HepG2 (cell line): ENCODE results near the gene HNF1B. TPM values are rescaled to one million over a fixed set of nuclear protein-coding genes. Genes with fewer than 3 reads are reported as not detected.

Experiments
- ATAC-seq: fragments of 200-7000 bp; cut with Tn5 transposase; 3 replicates; pipeline ENCODE4 v1.9.1; 2020; ENCODE audit warnings: mild to moderate bottlenecking, moderate library complexity
- BruUV-seq: library from RNA; stranded (reverse); fragments of 400-500 nt; replicated peaks from 2 replicates; lab custom pipeline; 2021; lab: Mats Ljungman, UMichigan
- CTCF ChIA-PET: fragments of 300-600 bp; formaldehyde crosslinking; extraction: SDS; loops from one replicate; lab custom pipeline; 2021; ENCODE audit warnings: low total read pairs, inconsistent platforms, low intra/inter-chr PET ratio; lab: Yijun Ruan, JAX
- POLR2A ChIA-PET: fragments of 350-600 bp; sonication (Branson Sonifier 250); formaldehyde crosslinking; loops from one replicate; lab custom pipeline; 2020; ENCODE audit warnings: antibody characterized with exemption, inconsistent platforms; lab: Yijun Ruan, JAX
- DNase-seq: peaks from one replicate; pipeline ENCODE4 v3.0.0-alpha.2; 2015; ENCODE audit warnings: low spot score
- FAIRE-seq: peaks from 3 replicates; lab custom pipeline; 2011; peaks lifted over from hg19 to GRCh38; lab: Jason Lieb, UNC
- H2AFZ ChIP-seq: one replicate; pipeline ENCODE4 v1.6.1; 2011; ENCODE audit warnings: low read length, inconsistent platforms
- H3K27ac ChIP-seq: fragments of 300-600 bp; 3 replicates; pipeline ENCODE4 v1.8.0; 2011; ENCODE audit warnings: mixed run types, mild to moderate bottlenecking, mixed read lengths, low read length, inconsistent platforms; ENCODE audit not compliant: insufficient read depth; ENCODE audit errors: extremely low read length
- H3K27me3 ChIP-seq, 2 experiments: fragments of 200-600 bp in 1 of 2; 2 replicates in 1 of 2; 3 replicates in 1 of 2; pipeline versions ENCODE4 v1.6.0 to v1.8.0; 2011; ENCODE audit warnings: low read length in 2 of 2, mild to moderate bottlenecking in 2 of 2, moderate library complexity in 2 of 2, inconsistent platforms in 1 of 2; ENCODE audit not compliant: insufficient read depth in 2 of 2, control insufficient read depth in 1 of 2
- H3K36me3 ChIP-seq, 2 experiments: fragments of 200-600 bp in 1 of 2; replicated peaks in 1 of 2; 2 replicates in 1 of 2; 3 replicates in 1 of 2; pipeline versions ENCODE4 v1.5.1 to v1.8.0; 2011; ENCODE audit warnings: low read length in 2 of 2, inconsistent platforms in 1 of 2; ENCODE audit not compliant: insufficient read depth in 2 of 2, control insufficient read depth in 1 of 2
- H3K4me1 ChIP-seq: 2 replicates; pipeline ENCODE4 v1.5.1; 2012; ENCODE audit warnings: low read length, inconsistent platforms; ENCODE audit not compliant: insufficient read depth
- H3K4me2 ChIP-seq: 2 replicates; pipeline ENCODE4 v1.6.0; 2011; ENCODE audit warnings: low read depth, low read length, inconsistent platforms
- H3K4me3 ChIP-seq, 3 experiments: fragments of 200-600 bp in 1 of 3; sonication (generic), shearing (Covaris generic) in 1 of 3; replicated peaks in 1 of 3; 2 replicates each; pipeline ENCODE4 v1.5.1; 2011 to 2016; ENCODE audit warnings: low read length in 3 of 3, inconsistent platforms in 2 of 3, low read depth in 2 of 3, mild to moderate bottlenecking in 2 of 3, control low read depth in 1 of 3, mixed read lengths in 1 of 3; ENCODE audit not compliant: insufficient read depth in 1 of 3
- H3K79me2 ChIP-seq: one replicate; pipeline ENCODE4 v1.6.1; 2011; ENCODE audit warnings: low read length, inconsistent platforms; ENCODE audit not compliant: insufficient read depth
- H3K9ac ChIP-seq: 2 replicates; pipeline ENCODE4 v1.6.0; 2011; ENCODE audit warnings: mild to moderate bottlenecking, low read depth, low read length, inconsistent platforms; ENCODE audit not compliant: insufficient read depth
- H3K9me3 ChIP-seq: 2 replicates; pipeline ENCODE4 v1.5.1; 2012; ENCODE audit warnings: mild to moderate bottlenecking, low read length
- H4K20me1 ChIP-seq: 2 replicates; pipeline ENCODE4 v1.6.0; 2011; ENCODE audit warnings: inconsistent platforms, mild to moderate bottlenecking, low read length, moderate library complexity; ENCODE audit not compliant: insufficient read depth
- CREB3 ChIP-seq: sonication (generic); formaldehyde crosslinking; IDR thresholded peaks from 2 replicates; pipeline ENCODE4 v1.5.0; 2020; ENCODE audit warnings: missing genetic modification reagents
- EED ChIP-seq: sonication (generic); formaldehyde crosslinking; IDR thresholded peaks from 2 replicates; pipeline ENCODE4 v1.5.0; 2020; ENCODE audit warnings: mild to moderate bottlenecking, missing genetic modification reagents
- ERF ChIP-seq: IDR thresholded peaks from 2 replicates; pipeline ENCODE4 v1.6.1; 2018; ENCODE audit warnings: missing biosample characterization, missing genetic modification reagents
- ETS1 ChIP-seq: sonication (generic); formaldehyde crosslinking; IDR thresholded peaks from 2 replicates; pipeline ENCODE4 v1.4.0; 2020; ENCODE audit warnings: missing genetic modification reagents
- NFKB2 ChIP-seq: sonication (generic); formaldehyde crosslinking; IDR thresholded peaks from 2 replicates; pipeline ENCODE4 v1.4.0; 2020; ENCODE audit warnings: missing genetic modification reagents, borderline replicate concordance
- PPARG ChIP-seq: conservative IDR thresholded peaks from 2 replicates; pipeline ENCODE4 v1.6.1; 2016; ENCODE audit warnings: missing biosample characterization, missing genetic modification reagents
- SOX6 ChIP-seq, 2 experiments: fragments of 450-650 bp in 1 of 2; sonication (generic) in 1 of 2; formaldehyde crosslinking in 1 of 2; IDR thresholded peaks; 2 replicates each; pipeline versions ENCODE4 v1.4.0 to v1.6.1; 2017 to 2020; ENCODE audit warnings: antibody characterized with exemption in 1 of 2, mild to moderate bottlenecking in 1 of 2, missing genetic modification reagents in 1 of 2
- TAF1 ChIP-seq: sonication (generic); formaldehyde crosslinking; IDR thresholded peaks from 2 replicates; pipeline ENCODE4 v1.4.0; 2020; ENCODE audit warnings: missing genetic modification reagents
- TFDP2 ChIP-seq: sonication (generic); formaldehyde crosslinking; IDR thresholded peaks from 2 replicates; pipeline ENCODE4 v1.4.0; 2020; ENCODE audit warnings: missing genetic modification reagents
- TRIM24 ChIP-seq: sonication (generic); formaldehyde crosslinking; IDR thresholded peaks from 2 replicates; pipeline ENCODE4 v1.8.0; 2022; ENCODE audit warnings: mild to moderate bottlenecking, missing genetic modification reagents
- ZNF704 ChIP-seq: sonication (generic); formaldehyde crosslinking; IDR thresholded peaks from 2 replicates; pipeline ENCODE4 v1.8.1; 2023; ENCODE audit warnings: mild to moderate bottlenecking, inconsistent platforms, moderate library complexity, missing genetic modification reagents, borderline replicate concordance
- ZNF800 ChIP-seq: sonication (generic); formaldehyde crosslinking; IDR thresholded peaks from 2 replicates; pipeline ENCODE4 v1.4.0; 2020; ENCODE audit warnings: missing genetic modification reagents
- ZNF83 ChIP-seq: sonication (generic); formaldehyde crosslinking; IDR thresholded peaks from 2 replicates; pipeline ENCODE4 v1.4.0; 2020; ENCODE audit warnings: missing genetic modification reagents, mild to moderate bottlenecking, borderline replicate concordance
- WGBS: methylation state at CpG from one replicate; pipeline ENCODE4 v1.1.6; 2017; ENCODE audit warnings: low lambda C conversion rate; 5-methylcytosine and 5-hydroxymethylcytosine counted together
- in situ Hi-C: cut with HindIII; loops from 2 replicates; pipeline ENCODE4 v1.10.0; 2017; ENCODE audit warnings: low pct_unique_long_range_greater_than_20kb; ENCODE audit not compliant: extremely low pct_ligation_motif_present
- intact Hi-C: fragments of 100-400 bp; cut with micrococcal nuclease; formaldehyde crosslinking; loops from one replicate; pipeline ENCODE4 v1.10.0; 2022; ENCODE audit not compliant: unreplicated experiment
- polyA plus RNA-seq, 8 experiments: library from polyadenylated mRNA; depleted of rRNA in 3 of 8; stranded (reverse) in 7 of 8; unstranded in 1 of 8; fragments of >200 nt; fragmentation: Illumina TruSeq in 4 of 8; extraction: Trizol in 4 of 8; gene quantifications; 2 replicates each; pipeline versions ENCODE4 v1.2.1 to v1.2.3, GENCODE V29; 2011 to 2016; ENCODE audit warnings: low read depth in 4 of 8, missing spikeins in 1 of 8, mixed read lengths in 1 of 8; ENCODE audit not compliant: insufficient read depth in 1 of 8
- total RNA-seq, 5 experiments: library from RNA; depleted of rRNA; stranded (reverse); fragments of >200 nt; fragmentation: Illumina TruSeq; extraction: Trizol; gene quantifications; 2 replicates each; pipeline ENCODE4 v1.2.3, GENCODE V29; 2016; ENCODE audit warnings: low read depth in 1 of 5

The HNF1B gene
- total and polyA plus RNA-seq, 2 of the 13 experiments (the other 11 are each of a cell fraction or from before 2014, with no cell fraction given), result 1.9 to 5.3 TPM

GRCh38 chr17:37770631-37771518 lies 26.0 kb upstream of the HNF1B start (continued):
- TF ChIP-seq ZNF704 (no peak), ERF (CRISPR knock-in tag) (no peak), ZNF800 (CRISPR knock-in tag) (no peak), PPARG (CRISPR knock-in tag) (no peak)

- Histone ChIP-seq H3K27me3 (peaks cover 0 to 13% of the 10 kb centered on the region in 2 experiments; a peak in 3 of 5 replicates), H3K4me1 (peaks cover 65% of the 10 kb centered on the region), H3K36me3 (no peaks in the 10 kb centered on the region), H3K79me2 (no peaks in the 10 kb centered on the region), H3K4me2 (no peak overlapping the region), H4K20me1 (no peaks in the 10 kb centered on the region), H3K27ac (no peak overlapping the region), H3K9ac (no peak overlapping the region), H3K9me3 (0 out of 2 replicates have a peak, but pooled peaks cover 7% of the 10 kb centered on the region), H3K4me3 (no peak overlapping the region), H2AFZ (no peak overlapping the region)
- CTCF ChIA-PET, result no interaction called here
- no peak for FAIRE-seq
- POLR2A ChIA-PET, result interaction anchor here (1.9 kb wide), 1 partner anchor 119 kb away, joined by 11 read pairs; no protein-coding TSS in a partner anchor
- in situ Hi-C loops (no loop called here), intact Hi-C loops (no loop called here)
- no peak for DNase-seq
- ATAC-seq, result no peak
- BruUV-seq, result no TSS peak
- WGBS, result 43% methylated on average over 6 of the region's 6 CpGs
- TF ChIP-seq NFKB2, result no peak
- no peak for TF ChIP-seq ZNF83 (CRISPR knock-in tag)
- TF ChIP-seq SOX6 (IDR thresholded peaks at IDR 0.05), result no peak
- no peak for TF ChIP-seq SOX6 (CRISPR knock-in tag; IDR thresholded peaks at IDR 0.05)
- no peak for TF ChIP-seq CREB3 (CRISPR knock-in tag)
- no peak for TF ChIP-seq EED (CRISPR knock-in tag)
- TF ChIP-seq TAF1 (CRISPR knock-in tag), result no peak
- TF ChIP-seq TRIM24 (CRISPR knock-in tag), result no peak
- no peak for TF ChIP-seq ETS1
- TF ChIP-seq TFDP2 (CRISPR knock-in tag), result no peak
These were observed 24.2 kb upstream of the HNF1B start for GRCh38 chr17:37769050-37769449.
